Measurements from ENCODE around the gene DOCK8. TPM values are rescaled to one million over a fixed set of nuclear protein-coding genes. Genes with fewer than 3 reads are reported as not detected.

The DOCK8 gene
- total RNA-seq, 1 experiment from 2014 or later: not detected

GRCh38 chr9:431701-432100 lies 217.0 kb downstream of the DOCK8 start:
- Histone ChIP-seq H3K36me3 (no peaks in the 10 kb centered on the region), H3K4me3 (no peak overlapping the region), H3K4me1 (replicated peaks) (no peaks in the 10 kb centered on the region; the same call in 1 of the 2 replicates), H3K27ac (no peak overlapping the region), H3K27me3 (replicated peaks) (no peaks in the 10 kb centered on the region), H3K9me3 (replicated peaks) (no peaks in the 10 kb centered on the region)
- DNase-seq (ENCODE audit: low read depth in 1 of 2, low spot score in 2 of 2): no peak

- H3K36me3 ChIP-seq: no peaks in the 10 kb centered on the region
- no peak overlapping the region for H3K4me3 ChIP-seq
- H3K9me3 ChIP-seq (replicated peaks): no peaks in the 10 kb centered on the region
- peaks cover 13% of the 10 kb centered on the region for H3K4me1 ChIP-seq (replicated peaks)
- no peaks in the 10 kb centered on the region for H3K27me3 ChIP-seq (replicated peaks)
- no peak for DNase-seq (ENCODE audit: low read depth in 1 of 2, low spot score in 2 of 2)
- H3K27ac ChIP-seq: no peak overlapping the region
Observed at GRCh38 chr9:436482-436881, 221.8 kb downstream of the DOCK8 start.

GRCh38 chr9:437066-437465 lies 222.4 kb downstream of the DOCK8 start:
- H3K36me3 ChIP-seq: no peaks in the 10 kb centered on the region
- no peak overlapping the region for H3K4me3 ChIP-seq
- no peaks in the 10 kb centered on the region for H3K27me3 ChIP-seq (replicated peaks)
- peaks cover 13% of the 10 kb centered on the region for H3K4me1 ChIP-seq (replicated peaks)
- no peaks in the 10 kb centered on the region for H3K9me3 ChIP-seq (replicated peaks)
- DNase-seq (ENCODE audit: low read depth in 1 of 2, low spot score in 2 of 2): no peak
- H3K27ac ChIP-seq: peak overlapping the region; percentile 75

GRCh38 chr9:437574-438001 lies 222.9 kb downstream of the DOCK8 start:
- no peaks in the 10 kb centered on the region for H3K27me3 ChIP-seq (replicated peaks)
- peak in 1 of 2 experiments; percentile 47 for DNase-seq (ENCODE audit: low read depth in 1 of 2, low spot score in 2 of 2)
- peak overlapping the region; percentile 75 for H3K27ac ChIP-seq
- H3K9me3 ChIP-seq (replicated peaks): no peaks in the 10 kb centered on the region
- H3K4me3 ChIP-seq: no peak overlapping the region
- H3K4me1 ChIP-seq (replicated peaks): peaks cover 13% of the 10 kb centered on the region
- no peaks in the 10 kb centered on the region for H3K36me3 ChIP-seq

GRCh38 chr9:438066-438465 lies 223.4 kb downstream of the DOCK8 start:
- Histone ChIP-seq H3K4me1 (replicated peaks) (peaks cover 13% of the 10 kb centered on the region), H3K27ac (peak overlapping the region; percentile 75), H3K36me3 (no peaks in the 10 kb centered on the region), H3K9me3 (replicated peaks) (no peaks in the 10 kb centered on the region), H3K27me3 (replicated peaks) (no peaks in the 10 kb centered on the region), H3K4me3 (no peak overlapping the region)
- no peak for DNase-seq (ENCODE audit: low read depth in 1 of 2, low spot score in 2 of 2)

GRCh38 chr9:438961-439768 lies 224.5 kb downstream of the DOCK8 start:
- Histone ChIP-seq H3K36me3 (no peaks in the 10 kb centered on the region), H3K27ac (no peak overlapping the region), H3K4me1 (replicated peaks) (peaks cover 13% of the 10 kb centered on the region), H3K27me3 (replicated peaks) (no peaks in the 10 kb centered on the region), H3K4me3 (no peak overlapping the region), H3K9me3 (replicated peaks) (no peaks in the 10 kb centered on the region)
- no peak for DNase-seq (ENCODE audit: low read depth in 1 of 2, low spot score in 2 of 2)

- no peaks in the 10 kb centered on the region for H3K27me3 ChIP-seq (replicated peaks)
- no peak for DNase-seq (ENCODE audit: low read depth in 1 of 2, low spot score in 2 of 2)
Observed at GRCh38 chr9:441126-441525, 226.5 kb downstream of the DOCK8 start.

GRCh38 chr9:444528-444927 lies 229.9 kb downstream of the DOCK8 start:
- no peaks in the 10 kb centered on the region for H3K4me1 ChIP-seq (replicated peaks)
- H3K27ac ChIP-seq: no peak overlapping the region
- H3K27me3 ChIP-seq (replicated peaks): no peaks in the 10 kb centered on the region
- H3K36me3 ChIP-seq: no peaks in the 10 kb centered on the region
- no peak for DNase-seq (ENCODE audit: low read depth in 1 of 2, low spot score in 2 of 2)
- no peaks in the 10 kb centered on the region for H3K9me3 ChIP-seq (replicated peaks)
- H3K4me3 ChIP-seq: no peak overlapping the region

More at GRCh38 chr9:441126-441525, 226.5 kb downstream of the DOCK8 start:
- H3K27ac ChIP-seq: no peak overlapping the region
- H3K4me3 ChIP-seq: no peak overlapping the region
- H3K36me3 ChIP-seq: no peaks in the 10 kb centered on the region
- no peaks in the 10 kb centered on the region for H3K9me3 ChIP-seq (replicated peaks)
- peaks cover 13% of the 10 kb centered on the region for H3K4me1 ChIP-seq (replicated peaks)

- Histone ChIP-seq H3K27ac (no peak overlapping the region), H3K27me3 (replicated peaks) (no peaks in the 10 kb centered on the region)
Observed at GRCh38 chr9:445033-445432, 230.4 kb downstream of the DOCK8 start.

GRCh38 chr9:446074-446699 lies 231.5 kb downstream of the DOCK8 start:
- Histone ChIP-seq H3K4me1 (replicated peaks) (no peaks in the 10 kb centered on the region), H3K4me3 (no peak overlapping the region), H3K9me3 (replicated peaks) (no peaks in the 10 kb centered on the region), H3K27ac (no peak overlapping the region), H3K27me3 (replicated peaks) (no peaks in the 10 kb centered on the region), H3K36me3 (no peaks in the 10 kb centered on the region)
- DNase-seq (ENCODE audit: low read depth in 1 of 2, low spot score in 2 of 2): no peak

More at GRCh38 chr9:445033-445432, 230.4 kb downstream of the DOCK8 start:
- Histone ChIP-seq H3K9me3 (replicated peaks) (no peaks in the 10 kb centered on the region), H3K36me3 (no peaks in the 10 kb centered on the region), H3K4me1 (replicated peaks) (no peaks in the 10 kb centered on the region), H3K4me3 (no peak overlapping the region)
- no peak for DNase-seq (ENCODE audit: low read depth in 1 of 2, low spot score in 2 of 2)

- DNase-seq (ENCODE audit: low read depth in 1 of 2, low spot score in 2 of 2): no peak
- Histone ChIP-seq H3K4me3 (no peak overlapping the region), H3K27ac (no peak overlapping the region), H3K36me3 (no peaks in the 10 kb centered on the region), H3K27me3 (replicated peaks) (no peaks in the 10 kb centered on the region), H3K9me3 (replicated peaks) (no peaks in the 10 kb centered on the region), H3K4me1 (replicated peaks) (no peaks in the 10 kb centered on the region)
Observed at GRCh38 chr9:447230-448025, 232.8 kb downstream of the DOCK8 start.

- Histone ChIP-seq H3K4me3 (no peak overlapping the region), H3K36me3 (no peaks in the 10 kb centered on the region), H3K27me3 (replicated peaks) (no peaks in the 10 kb centered on the region), H3K4me1 (replicated peaks) (no peaks in the 10 kb centered on the region), H3K27ac (no peak overlapping the region), H3K9me3 (replicated peaks) (no peaks in the 10 kb centered on the region)
- DNase-seq (ENCODE audit: low read depth in 1 of 2, low spot score in 2 of 2): no peak
Observed at GRCh38 chr9:450057-450456, 235.4 kb downstream of the DOCK8 start.

GRCh38 chr9:450561-450960 lies 235.9 kb downstream of the DOCK8 start:
- H3K27ac ChIP-seq: no peak overlapping the region
- no peaks in the 10 kb centered on the region for H3K27me3 ChIP-seq (replicated peaks)
- H3K4me3 ChIP-seq: no peak overlapping the region
- no peaks in the 10 kb centered on the region for H3K36me3 ChIP-seq
- H3K9me3 ChIP-seq (replicated peaks): no peaks in the 10 kb centered on the region
- H3K4me1 ChIP-seq (replicated peaks): no peaks in the 10 kb centered on the region
- DNase-seq (ENCODE audit: low read depth in 1 of 2, low spot score in 2 of 2): no peak

GRCh38 chr9:453832-454231 lies 239.2 kb downstream of the DOCK8 start:
- no peak for DNase-seq (ENCODE audit: low read depth in 1 of 2, low spot score in 2 of 2)
- Histone ChIP-seq H3K27me3 (replicated peaks) (no peaks in the 10 kb centered on the region), H3K4me1 (replicated peaks) (no peaks in the 10 kb centered on the region)

More at GRCh38 chr9:453832-454231, 239.2 kb downstream of the DOCK8 start:
- Histone ChIP-seq H3K27ac (no peak overlapping the region), H3K36me3 (no peaks in the 10 kb centered on the region), H3K4me3 (no peak overlapping the region), H3K9me3 (replicated peaks) (no peaks in the 10 kb centered on the region)
